GM03348 (cell line): ENCODE data around the gene TTYH2.
"Not testable (repeated sequence)": the region's sequence is repeated elsewhere in the genome, so short reads cannot be mapped to it uniquely, and the experiment has no call there.

Source experiments
- DNase-seq: peaks from one replicate; pipeline ENCODE4 v3.0.0; 2012; ENCODE audit warnings: low spot score

TTYH2 gene

GRCh38 chr17:74267987-74268499 is 54.7 kb downstream of the TTYH2 start:
- DNase-seq, result no peak

GRCh38 chr17:74268558-74268957 is 55.2 kb downstream of the TTYH2 start:
- no peak for DNase-seq

- no peak for DNase-seq
These were observed 57.0 kb downstream of the TTYH2 start for GRCh38 chr17:74270333-74270732.

- DNase-seq, result no peak
These were observed 57.9 kb downstream of the TTYH2 start for GRCh38 chr17:74271281-74271680.

- DNase-seq, result no peak
These were observed 58.7 kb downstream of the TTYH2 start for GRCh38 chr17:74271901-74272561.

GRCh38 chr17:74272731-74273201 is 59.4 kb downstream of the TTYH2 start:
- DNase-seq, result no peak

- DNase-seq, result no peak
These were observed 60.8 kb downstream of the TTYH2 start, which contains the start of gene DNAI2 for GRCh38 chr17:74274060-74274708. TSS of gene DNAI2 (plus strand) at chr17:74274234. CDS start at chr17:74281818, 7,584 bp downstream.

- DNase-seq, result no peak
These were observed 61.5 kb downstream of the TTYH2 start for GRCh38 chr17:74274709-74275340.

GRCh38 chr17:74276051-74276476 is 62.7 kb downstream of the TTYH2 start:
- no peak for DNase-seq

- no peak for DNase-seq
These were observed 63.2 kb downstream of the TTYH2 start for GRCh38 chr17:74276541-74277009.

GRCh38 chr17:74277935-74278334 is 64.6 kb downstream of the TTYH2 start:
- DNase-seq, result no peak

GRCh38 chr17:74279617-74280016 is 66.2 kb downstream of the TTYH2 start:
- DNase-seq, result not testable (repeated sequence)

GRCh38 chr17:74280093-74280513 is 66.7 kb downstream of the TTYH2 start:
- no peak for DNase-seq

- DNase-seq, result no peak
These were observed 68.4 kb downstream of the TTYH2 start for GRCh38 chr17:74281799-74282198.

- DNase-seq, result not testable (repeated sequence)
These were observed 68.9 kb downstream of the TTYH2 start for GRCh38 chr17:74282274-74282586.

GRCh38 chr17:74282587-74283370 is 69.4 kb downstream of the TTYH2 start:
- DNase-seq, result no peak

- DNase-seq, result no peak
These were observed 70.0 kb downstream of the TTYH2 start for GRCh38 chr17:74283371-74283673.

GRCh38 chr17:74287031-74287602 is 73.7 kb downstream of the TTYH2 start:
- DNase-seq, result no peak

- no peak for DNase-seq
These were observed 75.4 kb downstream of the TTYH2 start for GRCh38 chr17:74288785-74289184.

GRCh38 chr17:74289688-74290087 is 76.3 kb downstream of the TTYH2 start:
- DNase-seq, result no peak

GRCh38 chr17:74290340-74290739 is 77.0 kb downstream of the TTYH2 start:
- DNase-seq, result no peak

GRCh38 chr17:74292495-74292894 is 79.1 kb downstream of the TTYH2 start:
- no peak for DNase-seq
